ENCODE data around the gene PTH1R.

DNA sequence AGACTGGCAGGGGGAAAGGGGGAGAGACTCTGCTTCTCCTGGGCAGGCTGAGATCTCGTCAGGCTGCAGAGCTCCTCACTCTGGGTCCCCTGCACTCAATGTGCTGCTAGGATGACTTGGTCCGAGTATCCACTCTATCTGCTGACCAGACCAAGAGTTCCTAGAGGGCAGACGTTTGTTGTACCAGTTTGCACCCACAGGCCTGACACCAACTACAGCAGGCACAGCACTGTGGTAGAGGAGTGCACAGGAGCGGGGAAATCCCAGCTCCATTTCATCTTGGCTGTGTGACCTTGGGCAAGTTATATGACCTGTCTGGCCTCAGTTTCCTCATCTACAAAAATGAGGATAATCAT lies 70.0 kb downstream of the PTH1R start:
- TF ChIP-seq, protein P1, sequence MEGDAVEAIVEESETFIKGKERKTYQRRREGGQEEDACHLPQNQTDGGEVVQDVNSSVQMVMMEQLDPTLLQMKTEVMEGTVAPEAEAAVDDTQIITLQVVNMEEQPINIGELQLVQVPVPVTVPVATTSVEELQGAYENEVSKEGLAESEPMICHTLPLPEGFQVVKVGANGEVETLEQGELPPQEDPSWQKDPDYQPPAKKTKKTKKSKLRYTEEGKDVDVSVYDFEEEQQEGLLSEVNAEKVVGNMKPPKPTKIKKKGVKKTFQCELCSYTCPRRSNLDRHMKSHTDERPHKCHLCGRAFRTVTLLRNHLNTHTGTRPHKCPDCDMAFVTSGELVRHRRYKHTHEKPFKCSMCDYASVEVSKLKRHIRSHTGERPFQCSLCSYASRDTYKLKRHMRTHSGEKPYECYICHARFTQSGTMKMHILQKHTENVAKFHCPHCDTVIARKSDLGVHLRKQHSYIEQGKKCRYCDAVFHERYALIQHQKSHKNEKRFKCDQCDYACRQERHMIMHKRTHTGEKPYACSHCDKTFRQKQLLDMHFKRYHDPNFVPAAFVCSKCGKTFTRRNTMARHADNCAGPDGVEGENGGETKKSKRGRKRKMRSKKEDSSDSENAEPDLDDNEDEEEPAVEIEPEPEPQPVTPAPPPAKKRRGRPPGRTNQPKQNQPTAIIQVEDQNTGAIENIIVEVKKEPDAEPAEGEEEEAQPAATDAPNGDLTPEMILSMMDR (IDR thresholded peaks at IDR 0.05), result no peak
- TF ChIP-seq POLR2A (IDR thresholded peaks at IDR 0.05) (no peak), EP300 (IDR thresholded peaks at IDR 0.05) (no peak)

Data from stomach (tissue), 4 donors.